Gastrocnemius medialis (tissue), 4 donors: Measurements from ENCODE around the gene DNAJC19. TPM values are rescaled to one million over a fixed set of nuclear protein-coding genes. Genes with fewer than 3 reads are reported as not detected.

Experiments used
- ATAC-seq, 2 donors: fragments of 150-250 bp; one replicate each; pipeline ENCODE4 v1.9.1; 2016
- DNase-seq, 2 donors: peaks; one replicate each; pipeline ENCODE4 v3.0.0-alpha.2; 2019
- H3K27ac ChIP-seq, 4 donors: fragments of 200-600 bp; sonication (generic); 1 replicate in 1 of 4; 2 replicates in 3 of 4; pipeline ENCODE4 v1.5.1; 2016 to 2018; ENCODE audit warnings: mild to moderate bottlenecking in 2 of 4, moderate library complexity in 1 of 4
- H3K27me3 ChIP-seq, 3 donors: fragments of 200-600 bp; sonication (generic) in 2 of 3; 1 replicate in 1 of 3; 2 replicates in 2 of 3; pipeline versions ENCODE4 v1.5.1 to v1.6.0; 2016 to 2019; ENCODE audit warnings: mild to moderate bottlenecking in 1 of 3, moderate library complexity in 1 of 3
- H3K36me3 ChIP-seq, 2 donors: fragments of 200-600 bp; sonication (generic) in 1 of 2; one replicate each; pipeline ENCODE4 v1.5.1; 2017 to 2018
- H3K4me1 ChIP-seq, 2 donors: fragments of 200-600 bp; sonication (generic) in 1 of 2; one replicate each; pipeline ENCODE4 v1.5.1; 2016 to 2017; ENCODE audit warnings: mild to moderate bottlenecking in 2 of 2
- H3K4me3 ChIP-seq, 4 donors: fragments of 200-600 bp; sonication (generic) in 3 of 4; 1 replicate in 1 of 4; 2 replicates in 3 of 4; pipeline ENCODE4 v1.5.1; 2016 to 2019; ENCODE audit warnings: mild to moderate bottlenecking in 2 of 4
- H3K9me3 ChIP-seq, 3 donors: fragments of 200-600 bp; sonication (generic) in 2 of 3; 1 replicate in 1 of 3; 2 replicates in 2 of 3; pipeline ENCODE4 v1.5.1; 2016 to 2019
- CTCF ChIP-seq, 5 experiments: fragments of 450-650 bp in 3 of 5; fragments of 200-600 bp in 2 of 5; sonication (generic) in 2 of 5; IDR thresholded peaks in 4 of 5; conservative IDR thresholded peaks in 1 of 5; 1 replicate in 4 of 5; 2 replicates in 1 of 5; pipeline ENCODE4 v1.5.1; 2016 to 2019; ENCODE audit warnings: antibody characterized with exemption in 5 of 5, mild to moderate bottlenecking in 3 of 5, moderate library complexity in 3 of 5
- POLR2A ChIP-seq, 2 donors: fragments of 450-650 bp; IDR thresholded peaks; one replicate each; pipeline ENCODE4 v1.6.1; 2017; ENCODE audit warnings: antibody characterized with exemption in 2 of 2, mild to moderate bottlenecking in 2 of 2, moderate library complexity in 2 of 2
- in situ Hi-C, 4 donors: fragments of 200-750 bp; cut with MboI; loops; one replicate each; pipeline versions ENCODE4 v1.15.0 to v1.8.0; 2017; ENCODE audit warnings: low sequenced_read_pairs in 4 of 4
- intact Hi-C: fragments of 100-400 bp; cut with DNase I; formaldehyde crosslinking; loops from one replicate; pipeline ENCODE4 v1.15.1; 2023; ENCODE audit warnings: low total_unique reads
- total RNA-seq, 4 donors: library from RNA; depleted of rRNA; stranded (reverse); fragments of >200 nt; gene quantifications; one replicate each; pipeline versions ENCODE4 v1.1.0 to v1.2.3, GENCODE V29; 2016

The DNAJC19 gene
- total RNA-seq, 4 donors from 2014 or later = 34.2 to 51.7 (median 38.0) TPM

GRCh38 chr3:180959691-180960090 is 29.8 kb downstream of the DNAJC19 start:
- intact Hi-C loops (no loop called here), in situ Hi-C loops (no loop called here)
- Histone ChIP-seq H3K27ac (no peak overlapping the region), H3K9me3 (no peaks in the 10 kb centered on the region), H3K4me3 (no peak overlapping the region), H3K27me3 (no peaks in the 10 kb centered on the region), H3K36me3 (peaks cover 0 to 81% of the 10 kb centered on the region in 2 donors), H3K4me1 (peaks cover 0 to 7% of the 10 kb centered on the region in 2 donors)
- TF ChIP-seq POLR2A (IDR thresholded peaks at IDR 0.05) (no peak), CTCF (IDR thresholded peaks at IDR 0.05 in 4 of 5, conservative IDR thresholded peaks at IDR 0.05 in 1 of 5) (no peak)
- no peak for DNase-seq
- no peak for ATAC-seq

GRCh38 chr3:180947761-180948390 is 41.7 kb downstream of the DNAJC19 start:
- DNase-seq = no peak
- ATAC-seq = no peak
- in situ Hi-C loops = no loop called here
- Histone ChIP-seq H3K4me1 (peaks cover 0 to 7% of the 10 kb centered on the region in 2 donors), H3K27ac (no peak overlapping the region), H3K36me3 (peaks cover 0 to 45% of the 10 kb centered on the region in 2 donors), H3K9me3 (no peaks in the 10 kb centered on the region), H3K27me3 (no peaks in the 10 kb centered on the region), H3K4me3 (no peak overlapping the region)
- TF ChIP-seq POLR2A (IDR thresholded peaks at IDR 0.05) = no peak
- no peak for TF ChIP-seq CTCF (IDR thresholded peaks at IDR 0.05 in 4 of 5, conservative IDR thresholded peaks at IDR 0.05 in 1 of 5)
- intact Hi-C loops = no loop called here

GRCh38 chr3:180940826-180941225 is 48.7 kb downstream of the DNAJC19 start:
- intact Hi-C loops = no loop called here
- Histone ChIP-seq H3K4me3 (no peak overlapping the region), H3K27ac (no peak overlapping the region), H3K36me3 (peaks cover 0 to 37% of the 10 kb centered on the region in 2 donors), H3K4me1 (no peaks in the 10 kb centered on the region), H3K9me3 (no peaks in the 10 kb centered on the region), H3K27me3 (no peaks in the 10 kb centered on the region)
- no peak for DNase-seq
- in situ Hi-C loops = no loop called here
- no peak for ATAC-seq
- TF ChIP-seq CTCF (IDR thresholded peaks at IDR 0.05 in 4 of 5, conservative IDR thresholded peaks at IDR 0.05 in 1 of 5) (no peak), POLR2A (IDR thresholded peaks at IDR 0.05) (no peak)

- Histone ChIP-seq H3K9me3 (no peaks in the 10 kb centered on the region), H3K27ac (peak overlapping the region in 2 of 4 donors; percentile 54 to 72), H3K4me3 (no peak overlapping the region), H3K36me3 (peaks cover 0 to 30% of the 10 kb centered on the region in 2 donors), H3K27me3 (no peaks in the 10 kb centered on the region), H3K4me1 (peaks cover 33 to 35% of the 10 kb centered on the region in 2 donors)
- no peak for ATAC-seq
- TF ChIP-seq POLR2A (IDR thresholded peaks at IDR 0.05) = no peak
- no peak for TF ChIP-seq CTCF (IDR thresholded peaks at IDR 0.05 in 4 of 5, conservative IDR thresholded peaks at IDR 0.05 in 1 of 5)
- in situ Hi-C loops (no loop called here), intact Hi-C loops (no loop called here)
- DNase-seq = no peak
Measured at GRCh38 chr3:180934638-180935037, 54.9 kb downstream of the DNAJC19 start.

Other genes starting within 250 kb of the DNAJC19 start
- gene FXR1, start 77.1 kb downstream of the DNAJC19 start, total RNA-seq = 100 to 1,000 TPM; 547 to 578 (median 571) TPM